SK-N-SH (cell line): ENCODE data around the gene PRKCH.

Source experiments
- CHD2 ChIP-seq: fragments of 150-350 bp; IDR thresholded peaks from 2 replicates; pipeline ENCODE4 v1.6.1; 2018; ENCODE audit warnings: low read length; ENCODE audit not compliant: partially characterized antibody
- ELF1 ChIP-seq: IDR thresholded peaks from 2 replicates; pipeline ENCODE4 v1.4.0; 2012
- EP300 ChIP-seq, 2 experiments: IDR thresholded peaks; 2 replicates each; pipeline versions ENCODE4 v1.4.0 to v1.6.1; 2012; ENCODE audit warnings: borderline replicate concordance in 1 of 2, low read depth in 1 of 2, low read length in 1 of 2
- FOXJ3 ChIP-seq: sonication (generic); formaldehyde crosslinking; IDR thresholded peaks from 2 replicates; pipeline ENCODE4 v1.5.1; 2020; ENCODE audit warnings: mild to moderate bottlenecking, missing genetic modification reagents
- MXI1 ChIP-seq: IDR thresholded peaks from 2 replicates; pipeline ENCODE4 v1.6.1; 2012; ENCODE audit warnings: mild to moderate bottlenecking, low read depth, low read length, improper control_type of control experiment
- NRF1 ChIP-seq: IDR thresholded peaks from 2 replicates; pipeline ENCODE4 v1.6.1; 2012; ENCODE audit warnings: low read depth, mild to moderate bottlenecking, low read length
- POLR2AphosphoS5 ChIP-seq: IDR thresholded peaks from 2 replicates; pipeline ENCODE4 v1.6.1; 2012; ENCODE audit warnings: low read depth, low read length
- SIN3A ChIP-seq: IDR thresholded peaks from 2 replicates; pipeline ENCODE4 v1.6.1; 2012; ENCODE audit warnings: low read depth, mild to moderate bottlenecking, low read length, moderate library complexity, borderline replicate concordance
- SMC3 ChIP-seq: IDR thresholded peaks from 2 replicates; pipeline ENCODE4 v1.6.1; 2012; ENCODE audit warnings: low read depth, low read length, improper control_type of control experiment
- TAF1 ChIP-seq: IDR thresholded peaks from 2 replicates; pipeline ENCODE4 v1.6.1; 2012; ENCODE audit warnings: low read depth, mild to moderate bottlenecking, low read length, moderate library complexity, borderline replicate concordance
- TF ChIP-seq, protein P1 (sequence below): fragments of 150-350 bp; IDR thresholded peaks from 2 replicates; pipeline ENCODE4 v1.6.1; 2017; ENCODE audit warnings: antibody characterized with exemption, low read length, low read depth, borderline replicate concordance
- TF ChIP-seq, protein P2 (sequence below): fragments of 200-600 bp; sonication (generic); IDR thresholded peaks from 2 replicates; pipeline ENCODE4 v1.6.1; 2017; ENCODE audit warnings: antibody characterized with exemption, mild to moderate bottlenecking, moderate library complexity

DNA sequence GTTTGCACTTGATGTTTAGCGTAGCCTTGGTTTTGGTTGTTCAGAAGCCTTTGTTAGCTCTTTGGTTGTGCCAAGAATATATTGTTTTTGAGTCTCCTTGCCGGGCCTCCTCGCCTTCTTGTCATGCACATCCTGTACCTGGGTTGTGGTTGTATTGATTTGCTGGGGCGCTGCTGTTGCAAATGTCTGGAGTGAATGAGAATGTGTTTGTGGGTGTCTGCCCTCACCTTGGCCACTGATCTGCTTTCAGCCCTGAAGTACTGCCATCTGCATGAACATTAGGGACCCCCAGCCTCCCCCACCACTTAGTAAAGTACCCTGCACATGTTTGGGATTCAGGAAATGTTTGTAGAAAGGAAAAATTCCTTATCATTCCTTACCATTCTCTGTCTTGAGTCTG lies 16.5 kb downstream of the PRKCH start:
- TF ChIP-seq POLR2AphosphoS5 (no peak), FOXJ3 (CRISPR knock-in tag) (no peak), EP300 (IDR thresholded peaks at IDR 0.05; ENCODE audit: borderline replicate concordance in 1 of 2, low read depth in 1 of 2, low read length in 1 of 2) (no peak), ELF1 (no peak), MXI1 (no peak), SIN3A (no peak), CHD2 (no peak), TAF1 (no peak), NRF1 (no peak), SMC3 (no peak)
- TF ChIP-seq, protein P1, sequence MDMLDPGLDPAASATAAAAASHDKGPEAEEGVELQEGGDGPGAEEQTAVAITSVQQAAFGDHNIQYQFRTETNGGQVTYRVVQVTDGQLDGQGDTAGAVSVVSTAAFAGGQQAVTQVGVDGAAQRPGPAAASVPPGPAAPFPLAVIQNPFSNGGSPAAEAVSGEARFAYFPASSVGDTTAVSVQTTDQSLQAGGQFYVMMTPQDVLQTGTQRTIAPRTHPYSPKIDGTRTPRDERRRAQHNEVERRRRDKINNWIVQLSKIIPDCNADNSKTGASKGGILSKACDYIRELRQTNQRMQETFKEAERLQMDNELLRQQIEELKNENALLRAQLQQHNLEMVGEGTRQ = no peak
- TF ChIP-seq, protein P2, sequence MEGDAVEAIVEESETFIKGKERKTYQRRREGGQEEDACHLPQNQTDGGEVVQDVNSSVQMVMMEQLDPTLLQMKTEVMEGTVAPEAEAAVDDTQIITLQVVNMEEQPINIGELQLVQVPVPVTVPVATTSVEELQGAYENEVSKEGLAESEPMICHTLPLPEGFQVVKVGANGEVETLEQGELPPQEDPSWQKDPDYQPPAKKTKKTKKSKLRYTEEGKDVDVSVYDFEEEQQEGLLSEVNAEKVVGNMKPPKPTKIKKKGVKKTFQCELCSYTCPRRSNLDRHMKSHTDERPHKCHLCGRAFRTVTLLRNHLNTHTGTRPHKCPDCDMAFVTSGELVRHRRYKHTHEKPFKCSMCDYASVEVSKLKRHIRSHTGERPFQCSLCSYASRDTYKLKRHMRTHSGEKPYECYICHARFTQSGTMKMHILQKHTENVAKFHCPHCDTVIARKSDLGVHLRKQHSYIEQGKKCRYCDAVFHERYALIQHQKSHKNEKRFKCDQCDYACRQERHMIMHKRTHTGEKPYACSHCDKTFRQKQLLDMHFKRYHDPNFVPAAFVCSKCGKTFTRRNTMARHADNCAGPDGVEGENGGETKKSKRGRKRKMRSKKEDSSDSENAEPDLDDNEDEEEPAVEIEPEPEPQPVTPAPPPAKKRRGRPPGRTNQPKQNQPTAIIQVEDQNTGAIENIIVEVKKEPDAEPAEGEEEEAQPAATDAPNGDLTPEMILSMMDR = no peak
